Measurements from ENCODE around the gene DDA1.
"Not testable (repeated sequence)": the region's sequence is repeated elsewhere in the genome, so short reads cannot be mapped to it uniquely, and the experiment has no call there.

Gene DDA1

GRCh38 chr19:17309198-17309964, at the start of gene DDA1:
TSS of gene DDA1 (plus strand) at chr19:17309563. CDS start at chr19:17309655, 92 bp downstream.
- DNase-seq: peak; percentile 100

- DNase-seq: no peak
Measured at GRCh38 chr19:17259934-17260333, 49.4 kb upstream of the DDA1 start.

GRCh38 chr19:17260842-17261325, 48.5 kb upstream of the DDA1 start:
- peak; percentile 91 for DNase-seq

- no peak for DNase-seq
Measured at GRCh38 chr19:17262557-17262956, 46.8 kb upstream of the DDA1 start.

- no peak for DNase-seq
Measured at GRCh38 chr19:17263712-17264640, 45.4 kb upstream of the DDA1 start.

DNA sequence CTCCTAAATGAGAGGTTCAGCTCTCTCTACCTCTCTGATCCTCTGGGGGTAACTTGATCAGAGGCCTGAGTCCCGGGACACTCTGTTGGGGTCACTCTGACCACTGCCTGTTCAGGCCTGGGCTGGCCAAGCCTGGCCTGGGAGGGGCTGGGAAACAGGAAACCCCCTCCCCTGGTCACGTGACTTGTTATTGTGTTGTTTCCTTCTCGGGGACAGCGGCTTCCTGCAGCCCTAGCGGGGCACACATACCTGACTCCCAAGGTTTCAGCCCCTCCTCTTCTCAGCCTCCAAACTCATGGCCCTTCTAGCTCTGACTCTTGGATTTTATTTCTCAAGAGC, 44.8 kb upstream of the DDA1 start, which contains the start of gene USHBP1:
Gene USHBP1 (minus strand): TSS at position 105 of the 339 bp plus-strand sequence. CDS start 446 bp downstream, outside the sequence.
- no peak for DNase-seq

DNA sequence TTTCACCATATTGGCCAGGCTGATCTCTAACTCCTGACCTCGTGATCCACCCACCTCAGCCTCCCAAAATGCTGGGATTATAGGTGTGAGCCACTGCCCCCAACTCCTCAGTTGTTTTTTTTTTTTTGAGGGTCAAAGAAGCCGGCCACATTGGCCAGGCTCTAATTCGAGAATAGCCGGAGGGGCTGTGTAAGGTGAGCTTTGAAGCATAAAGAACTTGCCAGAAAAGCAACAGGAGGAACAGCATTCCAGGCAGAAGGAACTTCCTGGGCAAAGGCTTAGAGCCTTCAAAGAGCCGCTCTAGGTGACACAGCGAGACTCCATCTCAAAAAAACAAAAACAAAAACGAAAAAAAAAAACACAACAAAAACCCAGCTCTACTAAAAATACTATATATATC, 43.3 kb upstream of the DDA1 start:
- no peak for DNase-seq

- no peak for DNase-seq
Measured at GRCh38 chr19:17266589-17266974, 42.8 kb upstream of the DDA1 start.

GRCh38 chr19:17266975-17267788, 42.2 kb upstream of the DDA1 start, which contains the start of gene BABAM1:
TSS of gene BABAM1 (plus strand) at chr19:17267443. CDS start at chr19:17268807, 1,364 bp downstream.
- DNase-seq: peak; percentile 98

- no peak for DNase-seq
Measured at GRCh38 chr19:17268754-17269153, 40.6 kb upstream of the DDA1 start.

DNA sequence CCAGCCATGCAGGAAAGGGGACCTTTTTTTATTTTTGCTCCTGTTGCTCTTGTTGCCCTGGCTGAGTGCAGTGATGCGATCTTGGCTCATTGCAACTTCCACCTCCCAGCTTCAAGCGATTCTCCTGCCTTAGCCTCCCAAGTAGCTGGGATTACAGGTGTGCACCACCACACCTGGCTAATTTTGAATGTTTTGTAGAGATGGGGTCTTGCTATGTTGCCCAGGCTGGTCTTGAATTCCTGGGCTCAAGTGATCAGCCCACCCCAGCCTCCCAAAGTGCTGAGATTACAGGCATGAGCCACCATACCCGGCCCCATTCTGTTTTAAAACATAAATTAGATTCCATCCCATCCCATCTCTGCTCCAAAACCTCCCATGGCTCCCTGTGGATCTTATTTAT, 34.5 kb upstream of the DDA1 start:
- DNase-seq: not testable (repeated sequence)

DNA sequence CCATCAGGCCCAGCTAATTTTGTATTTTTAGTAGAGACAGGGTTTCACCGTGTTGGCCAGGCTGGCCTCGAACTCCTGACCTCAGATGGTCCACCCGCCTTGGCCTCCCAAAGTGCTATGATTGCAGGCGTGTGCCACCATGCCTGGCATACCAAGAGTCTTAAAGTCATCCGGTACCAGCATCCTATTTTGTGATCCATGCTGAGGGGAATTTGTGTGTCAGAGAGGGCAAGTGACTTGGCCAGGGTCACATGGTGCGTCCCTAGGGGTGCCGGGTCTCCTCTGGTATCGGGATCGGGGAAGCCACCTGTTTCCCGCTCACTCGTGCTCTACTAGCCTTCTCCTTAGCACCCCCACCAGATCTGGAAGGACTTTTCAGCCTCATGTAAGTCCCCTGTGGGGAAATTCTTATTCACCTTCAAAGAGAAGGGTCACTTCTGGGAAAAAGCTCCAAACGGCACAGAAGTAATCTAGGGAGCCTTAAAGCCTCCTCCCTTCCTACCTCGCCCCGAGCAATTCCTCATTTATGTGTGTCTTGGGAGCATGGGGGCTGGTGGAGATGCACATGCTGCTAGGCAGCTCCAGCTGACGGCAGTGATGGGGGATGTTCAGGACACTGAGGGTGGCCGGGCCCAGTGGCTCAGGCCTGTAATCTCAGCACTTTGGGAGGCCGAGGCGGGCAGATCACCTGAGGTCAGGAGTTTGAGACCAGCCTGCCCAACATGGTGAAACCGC, 33.8 kb upstream of the DDA1 start:
- no peak for DNase-seq

- no peak for DNase-seq
Measured at GRCh38 chr19:17279436-17279835, 29.9 kb upstream of the DDA1 start.

DNA sequence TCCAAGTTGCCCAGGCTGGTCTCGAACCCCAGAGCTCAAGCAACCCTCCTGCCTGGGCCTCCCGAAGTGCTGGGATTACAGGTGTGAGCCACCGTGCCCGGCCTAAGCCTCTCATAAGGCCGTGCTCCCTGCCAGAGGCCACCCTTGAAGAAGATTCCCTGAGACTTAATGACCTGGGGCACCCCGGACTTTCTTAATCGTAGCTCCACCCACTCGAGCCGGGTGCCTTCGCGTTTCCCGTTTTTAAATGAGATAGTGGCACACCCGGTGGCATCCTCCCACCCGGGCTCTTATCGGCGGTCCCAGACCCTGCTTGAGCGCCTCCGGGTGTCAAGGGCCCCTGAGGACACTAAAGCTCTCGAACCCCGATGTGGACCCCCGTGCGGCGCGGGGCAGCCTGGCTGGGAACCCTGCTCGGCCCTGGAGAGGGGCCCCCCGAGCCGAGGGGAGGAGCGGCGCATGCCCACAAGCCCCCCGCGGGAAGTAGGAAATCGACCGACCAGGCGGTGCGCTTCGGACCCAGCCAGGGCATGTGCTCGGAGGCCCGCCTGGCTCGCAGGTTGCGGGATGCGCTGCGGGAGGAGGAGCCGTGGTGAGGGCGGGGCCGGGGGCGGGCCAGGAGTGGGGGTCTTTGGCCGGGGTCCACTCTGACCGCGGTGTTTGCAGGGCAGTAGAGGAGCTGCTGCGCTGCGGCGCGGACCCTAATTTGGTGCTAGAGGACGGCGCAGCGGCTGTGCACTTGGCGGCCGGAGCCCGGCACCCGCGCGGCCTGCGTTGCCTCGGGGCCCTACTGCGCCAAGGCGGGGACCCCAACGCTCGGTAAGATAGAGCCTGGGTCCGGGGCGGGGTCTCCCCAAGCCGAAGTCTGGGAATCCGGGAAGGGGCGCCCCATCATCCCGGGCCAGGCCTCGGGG, 27.7 kb upstream of the DDA1 start, which contains the start of gene ANKLE1:
Gene ANKLE1 (plus strand): TSS at position 511 of the 914 bp plus-strand sequence. CDS start 20 bp downstream, at position 531.
- peak; percentile 21 for DNase-seq

- peak; percentile 82 for DNase-seq
Measured at GRCh38 chr19:17282488-17283125, 26.8 kb upstream of the DDA1 start.

DNA sequence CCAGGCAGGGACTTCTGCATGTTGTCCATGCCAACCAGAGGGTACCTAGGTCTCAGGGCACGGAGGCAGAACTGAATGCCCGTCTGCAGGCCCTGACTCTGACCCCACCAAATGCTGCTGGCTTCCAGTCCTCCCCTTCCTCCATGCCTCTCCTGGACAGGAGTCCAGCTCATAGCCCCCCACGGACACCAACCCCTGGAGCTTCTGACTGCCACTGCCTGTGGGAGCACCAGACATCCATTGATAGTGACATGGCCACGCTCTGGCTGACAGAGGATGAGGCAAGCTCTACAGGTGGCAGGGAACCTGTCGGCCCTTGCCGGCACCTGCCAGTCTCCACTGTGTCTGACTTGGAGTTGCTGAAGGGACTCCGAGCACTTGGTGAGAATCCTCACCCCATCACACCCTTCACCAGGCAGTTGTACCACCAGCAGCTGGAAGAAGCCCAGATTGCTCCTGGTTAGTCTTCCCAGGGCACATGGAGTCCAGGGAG, 25.8 kb upstream of the DDA1 start:
- DNase-seq: no peak

GRCh38 chr19:17285415-17286135, 23.8 kb upstream of the DDA1 start:
- no peak for DNase-seq

GRCh38 chr19:17286263-17286662, 23.1 kb upstream of the DDA1 start:
- DNase-seq: no peak

DNA sequence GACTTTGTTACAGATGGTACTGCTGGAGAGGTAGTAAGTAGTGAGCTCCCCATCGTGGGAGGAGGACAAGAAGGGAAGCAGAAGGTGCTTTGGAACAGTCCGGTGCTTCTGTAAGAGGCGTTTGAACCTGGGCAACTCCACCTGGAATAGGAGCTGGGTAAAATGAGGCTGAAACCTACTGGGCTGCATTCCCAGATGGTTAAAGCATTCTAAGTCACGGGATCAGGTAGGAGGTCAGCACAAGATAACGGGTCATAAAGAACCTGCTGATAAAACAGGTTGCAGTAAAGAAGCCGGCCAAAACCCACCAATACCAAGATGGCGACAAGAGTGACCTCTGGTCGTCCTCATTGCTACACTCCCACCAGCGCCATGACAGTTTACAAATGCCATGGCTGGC, 22.6 kb upstream of the DDA1 start:
- no peak for DNase-seq
